Measurements from ENCODE around the gene E2F7. TPM values are rescaled to one million over a fixed set of nuclear protein-coding genes. Genes with fewer than 3 reads are reported as not detected.

Gene E2F7
- total RNA-seq, 1 experiment from 2014 or later, result 13.1 TPM

- ChIA-PET CTCF (no interaction called here), POLR2A (no interaction called here)
- intact Hi-C loops (cut with micrococcal nuclease; ENCODE audit: unreplicated experiment), result no loop called here
- Histone ChIP-seq H3K27me3 (ENCODE audit: control insufficient read depth, insufficient read depth, low read length) (no peaks in the 10 kb centered on the region), H3K4me1 (ENCODE audit: control insufficient read depth, insufficient read depth, low read length) (no peaks in the 10 kb centered on the region), H3K4me3 (ENCODE audit: low read depth in 2 of 2, low read length in 2 of 2) (no peak overlapping the region), H3K9me3 (ENCODE audit: control insufficient read depth, insufficient read depth, low read depth, low read length) (no peaks in the 10 kb centered on the region), H3K27ac (ENCODE audit: low read length) (no peak overlapping the region), H3K36me3 (ENCODE audit: control insufficient read depth, insufficient read depth, low read length) (no peaks in the 10 kb centered on the region)
- in situ Hi-C loops (cut with HindIII; ENCODE audit: low pct_unique_long_range_greater_than_20kb, low sequenced_read_pairs), result no loop called here
- ATAC-seq (no peak), DNase-seq (ENCODE audit: low read depth, low spot score) (no peak)
- no peak for TF ChIP-seq TCF7L2 (IDR thresholded peaks at IDR 0.05; ENCODE audit: low read depth, low read length)
- no peak for TF ChIP-seq CTCF (IDR thresholded peaks at IDR 0.05)
- TF ChIP-seq SIN3A (IDR thresholded peaks at IDR 0.05; ENCODE audit: borderline replicate concordance, insufficient read depth, low read depth, low read length), result no peak
- TF ChIP-seq POLR2AphosphoS5 (IDR thresholded peaks at IDR 0.05; ENCODE audit: low read depth, low read length), result no peak
- TF ChIP-seq REST (IDR thresholded peaks at IDR 0.05; ENCODE audit: insufficient read depth in 1 of 2, low read depth in 2 of 2, low read length in 1 of 2), result no peak
- BruUV-seq (replicated peaks), result no TSS peak
Measured at GRCh38 chr12:77108707-77109106, 43.3 kb upstream of the E2F7 start.

- Histone ChIP-seq H3K9me3 (ENCODE audit: control insufficient read depth, insufficient read depth, low read depth, low read length) (no peaks in the 10 kb centered on the region), H3K36me3 (ENCODE audit: control insufficient read depth, insufficient read depth, low read length) (no peaks in the 10 kb centered on the region), H3K27ac (ENCODE audit: low read length) (no peak overlapping the region), H3K27me3 (ENCODE audit: control insufficient read depth, insufficient read depth, low read length) (no peaks in the 10 kb centered on the region), H3K4me1 (ENCODE audit: control insufficient read depth, insufficient read depth, low read length) (peaks cover 2% of the 10 kb centered on the region; the same call in 1 of the 2 replicates), H3K4me3 (ENCODE audit: low read depth in 2 of 2, low read length in 2 of 2) (no peak overlapping the region)
- no peak for TF ChIP-seq CTCF (IDR thresholded peaks at IDR 0.05)
- no peak for TF ChIP-seq POLR2AphosphoS5 (IDR thresholded peaks at IDR 0.05; ENCODE audit: low read depth, low read length)
- TF ChIP-seq TCF7L2 (IDR thresholded peaks at IDR 0.05; ENCODE audit: low read depth, low read length), result no peak
- TF ChIP-seq SIN3A (IDR thresholded peaks at IDR 0.05; ENCODE audit: borderline replicate concordance, insufficient read depth, low read depth, low read length), result no peak
- no peak for TF ChIP-seq REST (IDR thresholded peaks at IDR 0.05; ENCODE audit: insufficient read depth in 1 of 2, low read depth in 2 of 2, low read length in 1 of 2)
- in situ Hi-C loops (cut with HindIII; ENCODE audit: low pct_unique_long_range_greater_than_20kb, low sequenced_read_pairs), result no loop called here
- POLR2A ChIA-PET, result no interaction called here
- BruUV-seq (replicated peaks), result no TSS peak
- ATAC-seq (no peak), DNase-seq (ENCODE audit: low read depth, low spot score) (no peak)
- CTCF ChIA-PET, result no interaction called here
- intact Hi-C loops (cut with micrococcal nuclease; ENCODE audit: unreplicated experiment), result no loop called here
Measured at GRCh38 chr12:77107121-77107520, 41.8 kb upstream of the E2F7 start.

All from Panc1 (cell line).